ENCODE results near the gene PPP1R2B.
A peak's percentile ranks its signal among the peaks of the same experiment; 100 is the strongest.
"Not testable (repeated sequence)": the region's sequence is repeated elsewhere in the genome, so short reads cannot be mapped to it uniquely, and the experiment has no call there.

PPP1R2B gene

GRCh38 chr5:156825688-156826087, 24.4 kb upstream of the PPP1R2B start:
- no peak for DNase-seq (ENCODE audit: insufficient read length, low spot score)
- FAIRE-seq = no peak
- TF ChIP-seq TAF1 (IDR thresholded peaks at IDR 0.05; ENCODE audit: low read depth, low read length) (no peak), POLR2A (IDR thresholded peaks at IDR 0.05; ENCODE audit: low read depth, low read length) (no peak), SPI1 (IDR thresholded peaks at IDR 0.05; ENCODE audit: low read depth, low read length) (no peak), PAX5 (IDR thresholded peaks at IDR 0.05; ENCODE audit: insufficient read depth, low read length, severe bottlenecking) (no peak), POU2F2 (IDR thresholded peaks at IDR 0.05; ENCODE audit: low read depth, low read length) (no peak), POLR2AphosphoS5 (IDR thresholded peaks at IDR 0.05; ENCODE audit: low read depth, low read length) (no peak)

- TF ChIP-seq SPI1 (IDR thresholded peaks at IDR 0.05; ENCODE audit: low read depth, low read length) (peak; percentile 99), POLR2A (IDR thresholded peaks at IDR 0.05; ENCODE audit: low read depth, low read length) (no peak)
- FAIRE-seq (peak; percentile 67), DNase-seq (ENCODE audit: insufficient read length, low spot score) (no peak)
These were observed 23.9 kb upstream of the PPP1R2B start for GRCh38 chr5:156826150-156826549.

- TF ChIP-seq POU2F2 (IDR thresholded peaks at IDR 0.05; ENCODE audit: low read depth, low read length) (no peak), POLR2AphosphoS5 (IDR thresholded peaks at IDR 0.05; ENCODE audit: low read depth, low read length) (no peak), TAF1 (IDR thresholded peaks at IDR 0.05; ENCODE audit: low read depth, low read length) (no peak), POLR2A (IDR thresholded peaks at IDR 0.05; ENCODE audit: low read depth, low read length) (no peak), PAX5 (IDR thresholded peaks at IDR 0.05; ENCODE audit: insufficient read depth, low read length, severe bottlenecking) (no peak), SPI1 (IDR thresholded peaks at IDR 0.05; ENCODE audit: low read depth, low read length) (no peak)
- FAIRE-seq = no peak
- no peak for DNase-seq (ENCODE audit: insufficient read length, low spot score)
These were observed 15.2 kb upstream of the PPP1R2B start for GRCh38 chr5:156834916-156835315.

GRCh38 chr5:156835905-156836304, 14.2 kb upstream of the PPP1R2B start:
- DNase-seq (ENCODE audit: insufficient read length, low spot score) (no peak), FAIRE-seq (no peak)
- TF ChIP-seq PAX5 (IDR thresholded peaks at IDR 0.05; ENCODE audit: insufficient read depth, low read length, severe bottlenecking) = no peak
- TF ChIP-seq POU2F2 (IDR thresholded peaks at IDR 0.05; ENCODE audit: low read depth, low read length) = no peak
- no peak for TF ChIP-seq TAF1 (IDR thresholded peaks at IDR 0.05; ENCODE audit: low read depth, low read length)
- TF ChIP-seq POLR2A (IDR thresholded peaks at IDR 0.05; ENCODE audit: low read depth, low read length) = no peak
- TF ChIP-seq POLR2AphosphoS5 (IDR thresholded peaks at IDR 0.05; ENCODE audit: low read depth, low read length) = no peak
- TF ChIP-seq SPI1 (IDR thresholded peaks at IDR 0.05; ENCODE audit: low read depth, low read length) = no peak

GRCh38 chr5:156836846-156837245, 13.2 kb upstream of the PPP1R2B start:
- DNase-seq (ENCODE audit: insufficient read length, low spot score) (no peak), FAIRE-seq (no peak)
- TF ChIP-seq POLR2A (IDR thresholded peaks at IDR 0.05; ENCODE audit: low read depth, low read length) = no peak
- no peak for TF ChIP-seq TAF1 (IDR thresholded peaks at IDR 0.05; ENCODE audit: low read depth, low read length)
- TF ChIP-seq PAX5 (IDR thresholded peaks at IDR 0.05; ENCODE audit: insufficient read depth, low read length, severe bottlenecking) = no peak
- TF ChIP-seq SPI1 (IDR thresholded peaks at IDR 0.05; ENCODE audit: low read depth, low read length) = no peak
- TF ChIP-seq POU2F2 (IDR thresholded peaks at IDR 0.05; ENCODE audit: low read depth, low read length) = no peak
- TF ChIP-seq POLR2AphosphoS5 (IDR thresholded peaks at IDR 0.05; ENCODE audit: low read depth, low read length) = no peak

GRCh38 chr5:156838961-156839360, 11.1 kb upstream of the PPP1R2B start:
- FAIRE-seq (no peak), DNase-seq (ENCODE audit: insufficient read length, low spot score) (no peak)
- no peak for TF ChIP-seq PAX5 (IDR thresholded peaks at IDR 0.05; ENCODE audit: insufficient read depth, low read length, severe bottlenecking)
- no peak for TF ChIP-seq SPI1 (IDR thresholded peaks at IDR 0.05; ENCODE audit: low read depth, low read length)
- TF ChIP-seq POLR2AphosphoS5 (IDR thresholded peaks at IDR 0.05; ENCODE audit: low read depth, low read length) = no peak
- no peak for TF ChIP-seq POU2F2 (IDR thresholded peaks at IDR 0.05; ENCODE audit: low read depth, low read length)
- TF ChIP-seq TAF1 (IDR thresholded peaks at IDR 0.05; ENCODE audit: low read depth, low read length) = no peak
- no peak for TF ChIP-seq POLR2A (IDR thresholded peaks at IDR 0.05; ENCODE audit: low read depth, low read length)

- TF ChIP-seq POU2F2 (IDR thresholded peaks at IDR 0.05; ENCODE audit: low read depth, low read length) (no peak), PAX5 (IDR thresholded peaks at IDR 0.05; ENCODE audit: insufficient read depth, low read length, severe bottlenecking) (no peak), POLR2A (IDR thresholded peaks at IDR 0.05; ENCODE audit: low read depth, low read length) (no peak), TAF1 (IDR thresholded peaks at IDR 0.05; ENCODE audit: low read depth, low read length) (no peak), SPI1 (IDR thresholded peaks at IDR 0.05; ENCODE audit: low read depth, low read length) (no peak), POLR2AphosphoS5 (IDR thresholded peaks at IDR 0.05; ENCODE audit: low read depth, low read length) (no peak)
- FAIRE-seq (no peak), DNase-seq (ENCODE audit: insufficient read length, low spot score) (no peak)
These were observed 8.4 kb upstream of the PPP1R2B start for GRCh38 chr5:156841737-156842136.

- no peak for DNase-seq (ENCODE audit: insufficient read length, low spot score)
- no peak for FAIRE-seq
- TF ChIP-seq POLR2A (IDR thresholded peaks at IDR 0.05; ENCODE audit: low read depth, low read length) = no peak
- TF ChIP-seq TAF1 (IDR thresholded peaks at IDR 0.05; ENCODE audit: low read depth, low read length) = no peak
- TF ChIP-seq PAX5 (IDR thresholded peaks at IDR 0.05; ENCODE audit: insufficient read depth, low read length, severe bottlenecking) = no peak
- no peak for TF ChIP-seq POU2F2 (IDR thresholded peaks at IDR 0.05; ENCODE audit: low read depth, low read length)
- no peak for TF ChIP-seq SPI1 (IDR thresholded peaks at IDR 0.05; ENCODE audit: low read depth, low read length)
- TF ChIP-seq POLR2AphosphoS5 (IDR thresholded peaks at IDR 0.05; ENCODE audit: low read depth, low read length) = no peak
These were observed 3.2 kb upstream of the PPP1R2B start for GRCh38 chr5:156846914-156847313.

- DNase-seq (ENCODE audit: insufficient read length, low spot score); FAIRE-seq: not testable (repeated sequence)
These were observed 1.6 kb upstream of the PPP1R2B start for GRCh38 chr5:156848447-156848846.

GRCh38 chr5:156851880-156852279, 1.8 kb downstream of the PPP1R2B start:
- DNase-seq (ENCODE audit: insufficient read length, low spot score) = no peak
- no peak for FAIRE-seq
- TF ChIP-seq POU2F2 (IDR thresholded peaks at IDR 0.05; ENCODE audit: low read depth, low read length) (no peak), POLR2AphosphoS5 (IDR thresholded peaks at IDR 0.05; ENCODE audit: low read depth, low read length) (no peak), POLR2A (IDR thresholded peaks at IDR 0.05; ENCODE audit: low read depth, low read length) (no peak), TAF1 (IDR thresholded peaks at IDR 0.05; ENCODE audit: low read depth, low read length) (no peak), PAX5 (IDR thresholded peaks at IDR 0.05; ENCODE audit: insufficient read depth, low read length, severe bottlenecking) (no peak), SPI1 (IDR thresholded peaks at IDR 0.05; ENCODE audit: low read depth, low read length) (no peak)

GRCh38 chr5:156853055-156853454, 3.0 kb downstream of the PPP1R2B start:
- peak; percentile 50 for FAIRE-seq

More at GRCh38 chr5:156853055-156853454, 3.0 kb downstream of the PPP1R2B start:
- not testable (repeated sequence) for DNase-seq (ENCODE audit: insufficient read length, low spot score)
